GM12875 (cell line): Measurements from ENCODE around the gene WDPCP.
"Not testable (repeated sequence)": the region's sequence is repeated elsewhere in the genome, so short reads cannot be mapped to it uniquely, and the experiment has no call there.

Source experiments
- H3K4me3 ChIP-seq: one replicate; pipeline ENCODE4 v1.5.1; 2011; ENCODE audit warnings: low read depth, low read length, control low read depth
- TF ChIP-seq, protein P1 (sequence below): IDR thresholded peaks from 2 replicates; pipeline ENCODE4 v1.5.1; 2011; ENCODE audit warnings: low read depth, mild to moderate bottlenecking, control low read depth, inconsistent platforms, low read length, moderate library complexity, borderline replicate concordance; ENCODE audit not compliant: insufficient read depth

WDPCP gene

DNA sequence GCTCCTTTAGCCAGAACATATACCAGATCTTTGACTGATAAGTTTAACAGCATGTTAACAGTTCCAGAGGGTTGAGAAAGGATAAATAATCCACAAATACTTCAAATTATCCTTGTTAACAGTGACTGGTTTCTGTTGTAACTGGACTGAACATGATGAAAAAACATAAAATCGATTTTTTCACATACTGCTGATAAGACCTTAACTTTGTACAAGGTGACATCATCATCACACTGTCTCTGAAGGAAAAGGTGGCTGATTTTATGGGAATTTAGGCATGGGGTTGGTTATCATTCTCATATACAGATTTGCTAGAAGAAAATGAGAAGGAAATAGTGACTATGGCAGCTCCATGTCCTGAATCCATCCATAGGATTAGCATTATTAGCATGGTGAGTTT, 501.6 kb downstream of the WDPCP start:
- TF ChIP-seq, protein P1, sequence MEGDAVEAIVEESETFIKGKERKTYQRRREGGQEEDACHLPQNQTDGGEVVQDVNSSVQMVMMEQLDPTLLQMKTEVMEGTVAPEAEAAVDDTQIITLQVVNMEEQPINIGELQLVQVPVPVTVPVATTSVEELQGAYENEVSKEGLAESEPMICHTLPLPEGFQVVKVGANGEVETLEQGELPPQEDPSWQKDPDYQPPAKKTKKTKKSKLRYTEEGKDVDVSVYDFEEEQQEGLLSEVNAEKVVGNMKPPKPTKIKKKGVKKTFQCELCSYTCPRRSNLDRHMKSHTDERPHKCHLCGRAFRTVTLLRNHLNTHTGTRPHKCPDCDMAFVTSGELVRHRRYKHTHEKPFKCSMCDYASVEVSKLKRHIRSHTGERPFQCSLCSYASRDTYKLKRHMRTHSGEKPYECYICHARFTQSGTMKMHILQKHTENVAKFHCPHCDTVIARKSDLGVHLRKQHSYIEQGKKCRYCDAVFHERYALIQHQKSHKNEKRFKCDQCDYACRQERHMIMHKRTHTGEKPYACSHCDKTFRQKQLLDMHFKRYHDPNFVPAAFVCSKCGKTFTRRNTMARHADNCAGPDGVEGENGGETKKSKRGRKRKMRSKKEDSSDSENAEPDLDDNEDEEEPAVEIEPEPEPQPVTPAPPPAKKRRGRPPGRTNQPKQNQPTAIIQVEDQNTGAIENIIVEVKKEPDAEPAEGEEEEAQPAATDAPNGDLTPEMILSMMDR, result no peak
- no peak overlapping the region for H3K4me3 ChIP-seq

- H3K4me3 ChIP-seq, result no peak overlapping the region
- TF ChIP-seq, protein P1, result no peak
Observed at GRCh38 chr2:63081404-63081803, 506.9 kb downstream of the WDPCP start.

GRCh38 chr2:63078852-63079606, 509.2 kb downstream of the WDPCP start:
- H3K4me3 ChIP-seq, result no peak overlapping the region
- TF ChIP-seq, protein P1, result peak; percentile 52; the same call in 1 of the 2 replicates

DNA sequence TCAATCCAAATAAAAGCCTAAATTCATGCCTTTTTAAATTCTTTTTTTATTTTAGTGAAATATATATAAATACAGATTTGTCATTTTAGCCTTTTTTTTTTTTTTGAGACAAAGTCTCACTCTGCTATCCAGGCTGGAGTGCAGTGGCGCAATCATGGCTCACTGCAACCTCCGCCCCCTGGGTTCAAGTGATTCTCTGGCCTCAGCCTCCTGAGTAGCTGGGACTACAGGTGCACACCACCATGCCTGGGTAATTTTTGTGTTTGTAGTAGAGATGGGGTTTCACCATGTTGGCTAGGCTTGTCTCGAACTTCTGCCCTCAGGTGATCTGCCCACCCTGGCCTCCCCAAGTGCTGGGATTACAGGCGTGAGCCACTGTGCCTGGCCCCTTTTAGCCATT, 513.9 kb downstream of the WDPCP start:
- not testable (repeated sequence) for H3K4me3 ChIP-seq

DNA sequence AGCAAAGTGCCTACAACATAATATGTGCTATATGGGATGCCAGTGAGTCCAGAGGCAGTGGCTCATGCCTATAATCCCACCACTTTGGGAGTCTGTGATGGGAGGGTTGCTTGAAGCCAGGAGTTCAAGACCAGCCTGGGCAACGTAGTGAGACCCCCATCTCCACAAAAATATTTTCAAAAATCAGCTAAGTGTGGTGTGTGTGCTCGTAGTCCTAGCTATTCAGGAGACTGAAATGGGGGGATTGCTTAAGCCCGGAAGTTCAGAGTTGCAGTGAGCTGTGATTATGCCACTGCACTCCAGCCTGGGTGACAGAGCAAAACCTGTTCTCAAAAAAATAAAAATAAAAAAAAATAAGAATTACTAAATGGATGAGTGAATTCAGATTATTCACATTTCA, 514.3 kb downstream of the WDPCP start:
- no peak overlapping the region for H3K4me3 ChIP-seq
- TF ChIP-seq, protein P1, result no peak

GRCh38 chr2:63071664-63072063, 516.6 kb downstream of the WDPCP start:
- TF ChIP-seq, protein P1, result no peak
- no peak overlapping the region for H3K4me3 ChIP-seq
